Hindlimb muscle (tissue), 1 donor: ENCODE results near the gene HLF. TPM values are rescaled to one million over a fixed set of nuclear protein-coding genes. Genes with fewer than 3 reads are reported as not detected.

Source experiments
- DNase-seq: peaks from one replicate; pipeline ENCODE4 v3.0.0-alpha.2; 2013
- polyA plus RNA-seq: library from polyadenylated mRNA; unstranded; fragments of 120-200 nt; gene quantifications from one replicate; pipeline ENCODE4 v1.2.1, GENCODE V29; 2013; ENCODE audit not compliant: insufficient read length

HLF gene
- polyA plus RNA-seq, 1 donor = 8.1 TPM

- no peak for DNase-seq
Observed at GRCh38 chr17:55363033-55363432, 98.3 kb downstream of the HLF start.

- no peak for DNase-seq
Observed at GRCh38 chr17:55366020-55366481, 101.3 kb downstream of the HLF start.

- no peak for DNase-seq
Observed at GRCh38 chr17:55368706-55369105, 103.9 kb downstream of the HLF start.

Other genes with a start within 250 kb of the HLF start
- 17.5 TPM for gene MMD, start 156.9 kb downstream of the HLF start, polyA plus RNA-seq
- gene SMIM36, start 246.5 kb downstream of the HLF start, polyA plus RNA-seq = 0.09 TPM